Mucosa of descending colon (tissue), 3 donors: ENCODE results near the gene HIBCH. TPM values are rescaled to one million over a fixed set of nuclear protein-coding genes. Genes with fewer than 3 reads are reported as not detected.

Experiments
- ATAC-seq: fragments of 200-7000 bp; cut with Tn5 transposase; one replicate; pipeline ENCODE4 v1.9.1; 2020; ENCODE audit warnings: mild to moderate bottlenecking, moderate library complexity
- DNase-seq, 3 donors: peaks; one replicate each; pipeline ENCODE4 v3.0.0-alpha.2; 2020
- H3K36me3 ChIP-seq: fragments of 200-600 bp; one replicate; pipeline ENCODE4 v1.8.0; 2021; ENCODE audit warnings: low read depth, mild to moderate bottlenecking
- H3K4me1 ChIP-seq: fragments of 200-600 bp; one replicate; pipeline ENCODE4 v1.8.0; 2021; ENCODE audit warnings: low read depth, mild to moderate bottlenecking
- H3K4me3 ChIP-seq: fragments of 200-600 bp; one replicate; pipeline ENCODE4 v1.8.0; 2021; ENCODE audit warnings: mild to moderate bottlenecking
- H3K9me3 ChIP-seq: fragments of 200-600 bp; one replicate; pipeline ENCODE4 v1.8.0; 2021; ENCODE audit warnings: mild to moderate bottlenecking
- intact Hi-C, 2 donors: fragments of 100-400 bp; cut with DNase I in 1 of 2; cut with micrococcal nuclease in 1 of 2; formaldehyde crosslinking; loops; one replicate each; pipeline versions ENCODE4 v1.11.0 to v1.11.1; 2022; cut with DNase I, micrococcal nuclease
- total RNA-seq, 3 donors: library from RNA; stranded (reverse); fragmentation: NEBNext Ultra II Directional in 2 of 3; extraction: Animal tissue kit (Norgen Biotek cat#: 25700) in 2 of 3; gene quantifications; one replicate each; pipeline versions ENCODE4 v1.2.1 to v1.2.4, GENCODE V29; 2021 to 2023
- TF ChIP-seq, protein P1 (sequence below): fragments of 200-600 bp; IDR thresholded peaks from one replicate; pipeline ENCODE4 v1.8.0; 2022; ENCODE audit warnings: antibody characterized with exemption, mild to moderate bottlenecking
- donor health status: DM: no; HTN: no; CAD: no; lungs with moderate emphysema.
- donor health status: DM: no; HTN: no; CAD: no.
- donor health status: DM: no; HTN: yes; CAD: no.

The HIBCH gene
- total RNA-seq, 3 donors from 2014 or later = 46.5 to 79.3 (median 46.7) TPM

GRCh38 chr2:190350371-190350770 lies 30.7 kb upstream of the HIBCH start:
- no peaks in the 10 kb centered on the region for H3K36me3 ChIP-seq
- H3K9me3 ChIP-seq = no peaks in the 10 kb centered on the region
- ATAC-seq (no peak), DNase-seq (no peak)
- TF ChIP-seq, protein P1, sequence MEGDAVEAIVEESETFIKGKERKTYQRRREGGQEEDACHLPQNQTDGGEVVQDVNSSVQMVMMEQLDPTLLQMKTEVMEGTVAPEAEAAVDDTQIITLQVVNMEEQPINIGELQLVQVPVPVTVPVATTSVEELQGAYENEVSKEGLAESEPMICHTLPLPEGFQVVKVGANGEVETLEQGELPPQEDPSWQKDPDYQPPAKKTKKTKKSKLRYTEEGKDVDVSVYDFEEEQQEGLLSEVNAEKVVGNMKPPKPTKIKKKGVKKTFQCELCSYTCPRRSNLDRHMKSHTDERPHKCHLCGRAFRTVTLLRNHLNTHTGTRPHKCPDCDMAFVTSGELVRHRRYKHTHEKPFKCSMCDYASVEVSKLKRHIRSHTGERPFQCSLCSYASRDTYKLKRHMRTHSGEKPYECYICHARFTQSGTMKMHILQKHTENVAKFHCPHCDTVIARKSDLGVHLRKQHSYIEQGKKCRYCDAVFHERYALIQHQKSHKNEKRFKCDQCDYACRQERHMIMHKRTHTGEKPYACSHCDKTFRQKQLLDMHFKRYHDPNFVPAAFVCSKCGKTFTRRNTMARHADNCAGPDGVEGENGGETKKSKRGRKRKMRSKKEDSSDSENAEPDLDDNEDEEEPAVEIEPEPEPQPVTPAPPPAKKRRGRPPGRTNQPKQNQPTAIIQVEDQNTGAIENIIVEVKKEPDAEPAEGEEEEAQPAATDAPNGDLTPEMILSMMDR = no peak
- peaks cover 12% of the 10 kb centered on the region for H3K4me1 ChIP-seq
- intact Hi-C loops = no loop called here
- H3K4me3 ChIP-seq = no peak overlapping the region

DNA sequence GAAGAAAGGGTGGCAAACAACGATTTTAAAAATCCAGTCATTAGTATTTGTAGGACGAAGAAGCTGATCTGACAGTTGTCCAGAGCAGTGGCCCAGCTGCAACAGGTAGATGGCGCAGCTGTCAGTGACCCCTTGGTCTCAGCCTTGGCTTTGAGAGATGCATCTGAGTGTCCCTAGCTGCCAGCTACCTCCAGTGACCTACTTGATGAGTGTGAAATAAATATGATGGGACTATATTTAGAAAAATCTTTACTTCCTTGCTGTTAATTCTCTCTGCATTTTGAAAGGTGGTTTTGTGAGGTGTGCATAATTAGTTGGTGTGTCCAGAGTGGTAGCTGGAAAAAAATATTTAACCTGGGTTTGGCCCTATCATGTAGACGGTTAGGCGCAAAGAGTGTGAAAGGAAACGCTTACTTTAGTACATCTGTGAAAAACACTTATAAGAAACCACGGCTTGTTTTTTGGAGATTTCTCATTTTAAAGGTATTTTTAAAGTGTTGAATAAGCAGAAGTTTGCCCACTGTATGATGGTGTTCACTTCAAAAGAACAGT lies 24.7 kb upstream of the HIBCH start:
- H3K9me3 ChIP-seq = no peaks in the 10 kb centered on the region
- peak; percentile 78 for ATAC-seq
- peak overlapping the region; percentile 57 for H3K4me3 ChIP-seq
- intact Hi-C loops = no loop called here
- DNase-seq = peak in 2 of 3 donors; percentile 65 to 74
- TF ChIP-seq, protein P1 = peak; percentile 14
- no peaks in the 10 kb centered on the region for H3K36me3 ChIP-seq
- H3K4me1 ChIP-seq = peaks cover 13% of the 10 kb centered on the region

DNA sequence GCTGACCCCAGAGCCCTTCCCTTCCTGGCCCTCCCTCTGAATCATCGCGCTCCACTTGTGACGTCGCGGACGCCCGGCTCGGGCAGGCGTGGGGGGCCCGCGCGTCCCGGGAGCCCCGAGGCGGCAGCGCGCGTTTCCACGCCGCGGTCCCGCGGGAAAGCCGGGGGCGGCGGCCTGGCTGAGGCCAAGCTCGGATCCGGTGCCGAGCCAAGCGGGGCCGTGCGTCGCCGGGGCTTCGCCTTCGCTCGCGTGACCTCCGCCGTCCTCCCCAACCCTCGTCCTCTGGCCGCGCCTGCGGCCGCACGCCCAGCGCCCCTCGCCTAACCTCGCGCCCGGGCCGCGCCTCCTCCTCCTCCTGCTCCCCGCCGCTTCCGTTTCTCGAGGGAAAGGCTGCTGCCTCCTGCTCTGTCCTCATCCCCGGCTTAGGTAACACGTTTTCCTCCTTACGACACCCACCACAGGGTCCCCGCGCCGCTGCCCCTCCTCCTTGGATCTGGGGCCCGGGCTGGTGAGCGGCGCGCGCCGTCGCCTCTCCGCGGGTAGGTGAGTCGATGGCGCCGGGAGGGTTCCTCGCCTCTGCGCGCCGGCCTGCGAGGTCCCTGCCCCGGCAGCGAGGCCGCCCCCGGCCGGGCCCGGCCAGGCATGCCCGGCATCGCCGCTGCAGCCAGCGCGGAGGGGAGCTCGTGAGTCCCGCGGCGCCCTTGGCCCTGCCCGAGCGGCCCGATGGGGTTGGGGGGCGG lies 24.1 kb upstream of the HIBCH start, which contains the start of gene INPP1:
INPP1 (plus strand) TSS at position 54 of the 740 bp plus-strand sequence. CDS start 16,514 bp downstream, outside the sequence.
- Histone ChIP-seq H3K36me3 (no peaks in the 10 kb centered on the region), H3K4me1 (peaks cover 13% of the 10 kb centered on the region), H3K4me3 (peak within 1 kb of the TSS; percentile 57), H3K9me3 (no peaks in the 10 kb centered on the region)
- TF ChIP-seq, protein P1 = no peak
- peak; percentile 90 for ATAC-seq
- peak; percentile 73 to 83 (median 81) for DNase-seq
- intact Hi-C loops = no loop called here

DNA sequence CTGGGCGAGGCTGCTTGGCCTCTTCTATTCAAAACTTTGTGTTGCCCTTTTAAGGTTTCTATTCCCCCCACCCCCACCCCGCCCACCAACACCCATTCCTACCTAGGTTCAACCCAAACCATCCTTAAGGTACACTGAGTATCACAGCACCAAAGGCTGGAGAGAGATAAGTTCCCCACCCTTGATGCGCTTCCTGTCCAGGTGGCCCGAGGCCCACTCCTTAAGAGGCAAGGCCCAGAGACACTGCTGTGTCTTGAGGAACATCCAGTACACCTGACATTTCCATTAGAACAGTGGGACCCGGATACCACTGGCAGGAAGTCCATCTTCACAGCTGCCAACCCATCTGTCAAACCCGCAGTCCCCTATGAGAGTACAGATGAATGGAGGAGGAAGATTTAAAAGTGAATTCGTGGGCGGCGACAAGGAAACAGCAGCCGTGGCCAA lies 23.5 kb upstream of the HIBCH start:
- H3K4me1 ChIP-seq = peaks cover 13% of the 10 kb centered on the region
- no peaks in the 10 kb centered on the region for H3K36me3 ChIP-seq
- H3K4me3 ChIP-seq = peak overlapping the region; percentile 57
- H3K9me3 ChIP-seq = no peaks in the 10 kb centered on the region
- intact Hi-C loops = no loop called here
- DNase-seq = no peak
- TF ChIP-seq, protein P1 = no peak
- peak; percentile 21 for ATAC-seq

DNA sequence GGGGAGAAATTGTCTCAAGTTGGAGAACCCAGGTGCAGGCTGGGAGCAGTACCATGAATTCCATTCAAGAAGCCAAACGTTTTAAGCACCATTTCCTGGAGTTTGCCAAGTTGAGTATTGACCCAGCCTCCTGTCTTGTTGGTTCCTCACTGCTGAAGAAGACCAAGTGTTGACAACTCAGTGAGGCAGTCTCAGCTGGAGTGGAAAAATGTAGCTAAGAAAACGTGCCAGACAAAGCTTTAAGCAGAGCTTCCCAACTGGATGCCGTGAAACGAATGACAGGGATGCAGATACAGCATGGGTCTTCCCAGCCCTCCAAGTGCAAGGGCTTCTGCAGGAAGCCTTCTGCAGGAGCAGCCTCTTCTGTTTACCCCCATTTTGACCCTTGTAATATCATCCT lies 23.0 kb upstream of the HIBCH start:
- intact Hi-C loops = no loop called here
- Histone ChIP-seq H3K4me3 (no peak overlapping the region), H3K4me1 (peaks cover 13% of the 10 kb centered on the region), H3K9me3 (no peaks in the 10 kb centered on the region), H3K36me3 (no peaks in the 10 kb centered on the region)
- DNase-seq (no peak), ATAC-seq (no peak)
- TF ChIP-seq, protein P1 = no peak
